Panc1 (cell line): ENCODE results near the gene TJAP1.

Experiments
- CTCF ChIP-seq: fragments of 450-650 bp; IDR thresholded peaks from 2 replicates; pipeline ENCODE4 v1.5.1; 2017; ENCODE audit warnings: mild to moderate bottlenecking
- REST ChIP-seq, 2 experiments: IDR thresholded peaks; 2 replicates each; pipeline ENCODE4 v1.6.1; 2011 to 2012; ENCODE audit warnings: low read depth in 2 of 2, control low read depth in 1 of 2, low read length in 1 of 2, mild to moderate bottlenecking in 1 of 2, moderate library complexity in 1 of 2; ENCODE audit not compliant: insufficient read depth in 1 of 2

- TF ChIP-seq CTCF: no peak
- TF ChIP-seq REST (IDR thresholded peaks at IDR 0.05; ENCODE audit: insufficient read depth in 1 of 2, low read depth in 2 of 2, low read length in 1 of 2): no peak
Measured at GRCh38 chr6:43453831-43454230, 23.5 kb upstream of the TJAP1 start.
